Choroid plexus epithelial cell (primary cell): Measurements from ENCODE around the gene CLSTN3.

Experiments used
- DNase-seq: peaks from one replicate; pipeline ENCODE4 v3.0.0-alpha.2; 2010; ENCODE audit warnings: low read depth
- H3K4me3 ChIP-seq: 2 replicates; pipeline ENCODE4 v1.5.1; 2011; ENCODE audit warnings: low read depth, mild to moderate bottlenecking, control low read depth, low read length, moderate library complexity
- CTCF ChIP-seq: conservative IDR thresholded peaks from 2 replicates; pipeline ENCODE4 v1.5.1; 2011; ENCODE audit warnings: low read depth, mild to moderate bottlenecking, control low read depth, inconsistent platforms, low read length, moderate library complexity

Gene CLSTN3

GRCh38 chr12:7110661-7111060, 19.5 kb upstream of the CLSTN3 start:
- no peak overlapping the region for H3K4me3 ChIP-seq
- no peak for TF ChIP-seq CTCF
- no peak for DNase-seq

- no peak overlapping the region for H3K4me3 ChIP-seq
- TF ChIP-seq CTCF = no peak
- DNase-seq = no peak
Observed at GRCh38 chr12:7112041-7112440, 18.1 kb upstream of the CLSTN3 start.

GRCh38 chr12:7113389-7113871, 16.7 kb upstream of the CLSTN3 start:
- H3K4me3 ChIP-seq = no peak overlapping the region
- TF ChIP-seq CTCF = peak; percentile 83
- peak; percentile 64 for DNase-seq

- DNase-seq = no peak
- H3K4me3 ChIP-seq = no peak overlapping the region
- no peak for TF ChIP-seq CTCF
Observed at GRCh38 chr12:7114008-7114407, 16.2 kb upstream of the CLSTN3 start.

- H3K4me3 ChIP-seq = no peak overlapping the region
- TF ChIP-seq CTCF = no peak
- no peak for DNase-seq
Observed at GRCh38 chr12:7114851-7115250, 15.3 kb upstream of the CLSTN3 start.

- no peak overlapping the region for H3K4me3 ChIP-seq
- TF ChIP-seq CTCF = no peak
- DNase-seq = no peak
Observed at GRCh38 chr12:7116196-7116595, 14.0 kb upstream of the CLSTN3 start.

- no peak for TF ChIP-seq CTCF
- H3K4me3 ChIP-seq = no peak overlapping the region
- DNase-seq = no peak
Observed at GRCh38 chr12:7116916-7117315, 13.3 kb upstream of the CLSTN3 start.
